HepG2 (cell line): ENCODE data around the gene DMXL2. TPM values are rescaled to one million over a fixed set of nuclear protein-coding genes. Genes with fewer than 3 reads are reported as not detected.

Experiments used
- ATAC-seq: fragments of 200-7000 bp; cut with Tn5 transposase; 3 replicates; pipeline ENCODE4 v1.9.1; 2020; ENCODE audit warnings: mild to moderate bottlenecking, moderate library complexity
- BruUV-seq: library from RNA; stranded (reverse); fragments of 400-500 nt; replicated peaks from 2 replicates; lab custom pipeline; 2021; lab: Mats Ljungman, UMichigan
- CTCF ChIA-PET: fragments of 300-600 bp; formaldehyde crosslinking; extraction: SDS; loops from one replicate; lab custom pipeline; 2021; ENCODE audit warnings: low total read pairs, inconsistent platforms, low intra/inter-chr PET ratio; lab: Yijun Ruan, JAX
- POLR2A ChIA-PET: fragments of 350-600 bp; sonication (Branson Sonifier 250); formaldehyde crosslinking; loops from one replicate; lab custom pipeline; 2020; ENCODE audit warnings: antibody characterized with exemption, inconsistent platforms; lab: Yijun Ruan, JAX
- DNase-seq: peaks from one replicate; pipeline ENCODE4 v3.0.0-alpha.2; 2015; ENCODE audit warnings: low spot score
- FAIRE-seq: peaks from 3 replicates; lab custom pipeline; 2011; peaks lifted over from hg19 to GRCh38; lab: Jason Lieb, UNC
- H2AFZ ChIP-seq: one replicate; pipeline ENCODE4 v1.6.1; 2011; ENCODE audit warnings: low read length, inconsistent platforms
- H3K27ac ChIP-seq: fragments of 300-600 bp; 3 replicates; pipeline ENCODE4 v1.8.0; 2011; ENCODE audit warnings: mixed run types, mild to moderate bottlenecking, mixed read lengths, low read length, inconsistent platforms; ENCODE audit not compliant: insufficient read depth; ENCODE audit errors: extremely low read length
- H3K27me3 ChIP-seq, 2 experiments: fragments of 200-600 bp in 1 of 2; 2 replicates in 1 of 2; 3 replicates in 1 of 2; pipeline versions ENCODE4 v1.6.0 to v1.8.0; 2011; ENCODE audit warnings: low read length in 2 of 2, mild to moderate bottlenecking in 2 of 2, moderate library complexity in 2 of 2, inconsistent platforms in 1 of 2; ENCODE audit not compliant: insufficient read depth in 2 of 2, control insufficient read depth in 1 of 2
- H3K36me3 ChIP-seq, 2 experiments: fragments of 200-600 bp in 1 of 2; replicated peaks in 1 of 2; 2 replicates in 1 of 2; 3 replicates in 1 of 2; pipeline versions ENCODE4 v1.5.1 to v1.8.0; 2011; ENCODE audit warnings: low read length in 2 of 2, inconsistent platforms in 1 of 2; ENCODE audit not compliant: insufficient read depth in 2 of 2, control insufficient read depth in 1 of 2
- H3K4me1 ChIP-seq: 2 replicates; pipeline ENCODE4 v1.5.1; 2012; ENCODE audit warnings: low read length, inconsistent platforms; ENCODE audit not compliant: insufficient read depth
- H3K4me2 ChIP-seq: 2 replicates; pipeline ENCODE4 v1.6.0; 2011; ENCODE audit warnings: low read depth, low read length, inconsistent platforms
- H3K4me3 ChIP-seq, 3 experiments: fragments of 200-600 bp in 1 of 3; sonication (generic), shearing (Covaris generic) in 1 of 3; replicated peaks in 1 of 3; 2 replicates each; pipeline ENCODE4 v1.5.1; 2011 to 2016; ENCODE audit warnings: low read length in 3 of 3, inconsistent platforms in 2 of 3, low read depth in 2 of 3, mild to moderate bottlenecking in 2 of 3, control low read depth in 1 of 3, mixed read lengths in 1 of 3; ENCODE audit not compliant: insufficient read depth in 1 of 3
- H3K79me2 ChIP-seq: one replicate; pipeline ENCODE4 v1.6.1; 2011; ENCODE audit warnings: low read length, inconsistent platforms; ENCODE audit not compliant: insufficient read depth
- H3K9ac ChIP-seq: 2 replicates; pipeline ENCODE4 v1.6.0; 2011; ENCODE audit warnings: mild to moderate bottlenecking, low read depth, low read length, inconsistent platforms; ENCODE audit not compliant: insufficient read depth
- H3K9me3 ChIP-seq: 2 replicates; pipeline ENCODE4 v1.5.1; 2012; ENCODE audit warnings: mild to moderate bottlenecking, low read length
- H4K20me1 ChIP-seq: 2 replicates; pipeline ENCODE4 v1.6.0; 2011; ENCODE audit warnings: inconsistent platforms, mild to moderate bottlenecking, low read length, moderate library complexity; ENCODE audit not compliant: insufficient read depth
- GRHL1 ChIP-seq: sonication (generic); formaldehyde crosslinking; conservative IDR thresholded peaks from 2 replicates; pipeline ENCODE4 v1.8.0; 2022; ENCODE audit warnings: missing genetic modification reagents
- HNRNPK ChIP-seq: fragments of 200-400 bp; formaldehyde crosslinking; IDR thresholded peaks from 2 replicates; pipeline ENCODE4 v1.6.1; 2018; ENCODE audit warnings: low read length, low read depth, moderate library complexity, mild to moderate bottlenecking; ENCODE audit not compliant: poor library complexity, severe bottlenecking
- HNRNPLL ChIP-seq: fragments of 200-400 bp; formaldehyde crosslinking; IDR thresholded peaks from 2 replicates; pipeline ENCODE4 v1.6.1; 2017; ENCODE audit warnings: mild to moderate bottlenecking, low read depth, low read length; ENCODE audit not compliant: poor library complexity, severe bottlenecking
- JARID2 ChIP-seq: sonication (generic); formaldehyde crosslinking; IDR thresholded peaks from 2 replicates; pipeline ENCODE4 v1.8.1; 2023; ENCODE audit warnings: missing genetic modification reagents, inconsistent platforms; ENCODE audit not compliant: insufficient replicate concordance
- MBD4 ChIP-seq: IDR thresholded peaks from 2 replicates; pipeline ENCODE4 v1.6.1; 2012; ENCODE audit warnings: low read length, inconsistent platforms, borderline replicate concordance
- MED8 ChIP-seq: sonication (generic); formaldehyde crosslinking; IDR thresholded peaks from 2 replicates; pipeline ENCODE4 v1.8.1; 2023; ENCODE audit warnings: mild to moderate bottlenecking, missing genetic modification reagents; ENCODE audit not compliant: insufficient replicate concordance
- MTA1 ChIP-seq: sonication (generic); formaldehyde crosslinking; IDR thresholded peaks from 2 replicates; pipeline ENCODE4 v1.4.0; 2020; ENCODE audit warnings: missing genetic modification reagents, mild to moderate bottlenecking, borderline replicate concordance
- NFE2L1 ChIP-seq: sonication (generic); formaldehyde crosslinking; IDR thresholded peaks from 2 replicates; pipeline ENCODE4 v1.4.0; 2020; ENCODE audit warnings: missing genetic modification reagents, mild to moderate bottlenecking, borderline replicate concordance
- RFXAP ChIP-seq: sonication (generic); formaldehyde crosslinking; IDR thresholded peaks from 2 replicates; pipeline ENCODE4 v1.4.0; 2020; ENCODE audit warnings: missing genetic modification reagents, borderline replicate concordance
- RXRA ChIP-seq: sonication (generic); formaldehyde crosslinking; IDR thresholded peaks from 2 replicates; pipeline ENCODE4 v1.5.1; 2020; ENCODE audit warnings: missing genetic modification reagents
- SATB2 ChIP-seq: sonication (generic); formaldehyde crosslinking; IDR thresholded peaks from 2 replicates; pipeline ENCODE4 v1.5.0; 2020; ENCODE audit warnings: missing genetic modification reagents
- ZBTB20 ChIP-seq: sonication (generic); formaldehyde crosslinking; IDR thresholded peaks from 2 replicates; pipeline ENCODE4 v1.8.1; 2023; ENCODE audit warnings: missing genetic modification reagents, low read depth, mild to moderate bottlenecking, borderline replicate concordance
- ZNF510 ChIP-seq: sonication (generic); formaldehyde crosslinking; IDR thresholded peaks from 2 replicates; pipeline ENCODE4 v1.4.0; 2020; ENCODE audit warnings: low read depth, mild to moderate bottlenecking, missing genetic modification reagents
- ZNF547 ChIP-seq: sonication (generic); formaldehyde crosslinking; IDR thresholded peaks from 2 replicates; pipeline ENCODE4 v1.5.1; 2020; ENCODE audit warnings: mild to moderate bottlenecking, missing genetic modification reagents
- WGBS: methylation state at CpG from one replicate; pipeline ENCODE4 v1.1.6; 2017; ENCODE audit warnings: low lambda C conversion rate; 5-methylcytosine and 5-hydroxymethylcytosine counted together
- in situ Hi-C: cut with HindIII; loops from 2 replicates; pipeline ENCODE4 v1.10.0; 2017; ENCODE audit warnings: low pct_unique_long_range_greater_than_20kb; ENCODE audit not compliant: extremely low pct_ligation_motif_present
- intact Hi-C: fragments of 100-400 bp; cut with micrococcal nuclease; formaldehyde crosslinking; loops from one replicate; pipeline ENCODE4 v1.10.0; 2022; ENCODE audit not compliant: unreplicated experiment
- polyA plus RNA-seq, 8 experiments: library from polyadenylated mRNA; depleted of rRNA in 3 of 8; stranded (reverse) in 7 of 8; unstranded in 1 of 8; fragments of >200 nt; fragmentation: Illumina TruSeq in 4 of 8; extraction: Trizol in 4 of 8; gene quantifications; 2 replicates each; pipeline versions ENCODE4 v1.2.1 to v1.2.3, GENCODE V29; 2011 to 2016; ENCODE audit warnings: low read depth in 4 of 8, missing spikeins in 1 of 8, mixed read lengths in 1 of 8; ENCODE audit not compliant: insufficient read depth in 1 of 8
- total RNA-seq, 5 experiments: library from RNA; depleted of rRNA; stranded (reverse); fragments of >200 nt; fragmentation: Illumina TruSeq; extraction: Trizol; gene quantifications; 2 replicates each; pipeline ENCODE4 v1.2.3, GENCODE V29; 2016; ENCODE audit warnings: low read depth in 1 of 5
- TF ChIP-seq, protein P1 (sequence below): sonication (generic); formaldehyde crosslinking; IDR thresholded peaks from 2 replicates; pipeline ENCODE4 v1.5.1; 2020; ENCODE audit warnings: mild to moderate bottlenecking, moderate library complexity, missing genetic modification reagents

Gene DMXL2
- total and polyA plus RNA-seq, 2 of the 13 experiments (the other 11 are each of a cell fraction or from before 2014, with no cell fraction given), result 11.6 to 15.3 TPM

DNA sequence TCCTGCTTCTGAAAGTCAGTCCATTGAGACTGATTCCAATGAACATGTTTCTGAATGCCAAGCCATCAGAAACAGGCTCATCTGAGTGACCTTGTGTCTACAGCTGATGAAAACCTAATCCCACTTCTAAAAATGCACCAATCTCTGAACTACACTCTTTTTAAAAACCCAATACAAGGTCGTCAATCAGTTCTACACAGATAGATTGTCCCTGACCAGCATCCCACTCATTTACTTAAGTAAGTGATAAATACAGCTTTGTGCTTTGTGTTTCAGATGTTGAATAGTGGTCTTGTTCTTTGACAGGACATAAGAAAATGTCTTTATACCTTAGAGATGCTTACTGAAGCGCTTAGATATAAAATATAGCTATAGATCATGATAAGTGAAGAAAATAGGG, 38.5 kb upstream of the DMXL2 start:
- no peak for FAIRE-seq
- in situ Hi-C loops, result no loop called here
- H3K4me3 ChIP-seq, result no peak overlapping the region
- TF ChIP-seq NFE2L1 (CRISPR knock-in tag), result no peak
- TF ChIP-seq, all 625 proteins: peak for 0
- POLR2A ChIA-PET, result no interaction called here
- DNase-seq (no peak), ATAC-seq (no peak)
- H3K27ac ChIP-seq, result no peak overlapping the region
- H3K4me1 ChIP-seq, result no peaks in the 10 kb centered on the region
- 48% methylated on average over 2 of the region's 2 CpGs for WGBS
- intact Hi-C loops, result no loop called here
- H3K27me3 ChIP-seq, result no peaks in the 10 kb centered on the region
- CTCF ChIA-PET, result no interaction called here
- no peak overlapping the region for H3K4me2 ChIP-seq
- no peak overlapping the region for H2AFZ ChIP-seq
- H3K9me3 ChIP-seq, result no peaks in the 10 kb centered on the region
- BruUV-seq, result no TSS peak
- no peaks in the 10 kb centered on the region for H3K36me3 ChIP-seq
- H3K79me2 ChIP-seq, result no peaks in the 10 kb centered on the region
- no peaks in the 10 kb centered on the region for H4K20me1 ChIP-seq
- no peak overlapping the region for H3K9ac ChIP-seq

- no peak overlapping the region for H3K4me2 ChIP-seq
- H3K9me3 ChIP-seq, result no peaks in the 10 kb centered on the region
- no peak overlapping the region for H3K27ac ChIP-seq
- no peaks in the 10 kb centered on the region for H3K27me3 ChIP-seq
- CTCF ChIA-PET, result no interaction called here
- ATAC-seq, result no peak
- POLR2A ChIA-PET, result no interaction called here
- no peak for DNase-seq
- no peak for FAIRE-seq
- in situ Hi-C loops, result no loop called here
- no peak overlapping the region for H3K4me3 ChIP-seq
- no peaks in the 10 kb centered on the region for H3K79me2 ChIP-seq
- H3K4me1 ChIP-seq, result no peaks in the 10 kb centered on the region
- 30% methylated on average over 3 of the region's 3 CpGs for WGBS
- H3K36me3 ChIP-seq, result no peaks in the 10 kb centered on the region
- no peak overlapping the region for H2AFZ ChIP-seq
- no peak overlapping the region for H3K9ac ChIP-seq
- BruUV-seq, result no TSS peak
- intact Hi-C loops, result no loop called here
- no peaks in the 10 kb centered on the region for H4K20me1 ChIP-seq
- TF ChIP-seq GRHL1 (no peak), ZBTB20 (no peak), SATB2 (CRISPR knock-in tag) (no peak), RXRA (no peak), MBD4 (no peak), ZNF510 (CRISPR knock-in tag) (no peak), ZNF547 (no peak), MED8 (CRISPR knock-in tag) (no peak), HNRNPLL (no peak), MTA1 (CRISPR knock-in tag) (no peak), HNRNPK (no peak), JARID2 (no peak), RFXAP (CRISPR knock-in tag) (no peak)
- TF ChIP-seq, protein P1, sequence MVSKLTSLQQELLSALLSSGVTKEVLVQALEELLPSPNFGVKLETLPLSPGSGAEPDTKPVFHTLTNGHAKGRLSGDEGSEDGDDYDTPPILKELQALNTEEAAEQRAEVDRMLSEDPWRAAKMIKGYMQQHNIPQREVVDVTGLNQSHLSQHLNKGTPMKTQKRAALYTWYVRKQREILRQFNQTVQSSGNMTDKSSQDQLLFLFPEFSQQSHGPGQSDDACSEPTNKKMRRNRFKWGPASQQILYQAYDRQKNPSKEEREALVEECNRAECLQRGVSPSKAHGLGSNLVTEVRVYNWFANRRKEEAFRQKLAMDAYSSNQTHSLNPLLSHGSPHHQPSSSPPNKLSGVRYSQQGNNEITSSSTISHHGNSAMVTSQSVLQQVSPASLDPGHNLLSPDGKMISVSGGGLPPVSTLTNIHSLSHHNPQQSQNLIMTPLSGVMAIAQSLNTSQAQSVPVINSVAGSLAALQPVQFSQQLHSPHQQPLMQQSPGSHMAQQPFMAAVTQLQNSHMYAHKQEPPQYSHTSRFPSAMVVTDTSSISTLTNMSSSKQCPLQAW (CRISPR knock-in tag), result no peak
Measured at GRCh38 chr15:51658664-51659063, 36.1 kb upstream of the DMXL2 start.
